ENCODE measurements around the gene RPH3AL.

GRCh38 chr17:364766-365165 lies 12.2 kb upstream of the RPH3AL start:
- TF ChIP-seq CTCF (IDR thresholded peaks at IDR 0.05 in 2 of 3, conservative IDR thresholded peaks at IDR 0.05 in 1 of 3; ENCODE audit: control insufficient read depth in 2 of 3, extremely low read depth in 1 of 3, insufficient read depth in 1 of 3, low read depth in 3 of 3, low read length in 3 of 3) (no peak), POLR2A (IDR thresholded peaks at IDR 0.05; ENCODE audit: low read depth, low read length) (no peak), ZBTB40 (IDR thresholded peaks at IDR 0.05; ENCODE audit: borderline replicate concordance) (no peak), CREM (IDR thresholded peaks at IDR 0.05; ENCODE audit: low read depth) (no peak), KAT2A (conservative IDR thresholded peaks at IDR 0.05; ENCODE audit: control insufficient read depth, low read depth, low read length) (no peak), ZNF622 (IDR thresholded peaks at IDR 0.05) (no peak), YBX1 (IDR thresholded peaks at IDR 0.05) (no peak), LARP7 (IDR thresholded peaks at IDR 0.05) (no peak), NR2F1 (conservative IDR thresholded peaks at IDR 0.05) (no peak), EP300 (IDR thresholded peaks at IDR 0.05; ENCODE audit: borderline replicate concordance in 1 of 2, control insufficient read depth in 1 of 2, low read depth in 2 of 2, low read length in 2 of 2) (no peak)
